NOMO-1 treated with DMSO at 0.1 percent for 48 hours (cell line): ENCODE data around the gene ZFP36L1.

ENCODE experiments used
- DNase-seq: peaks from one replicate; lab custom pipeline; 2025; ENCODE audit not compliant: unreplicated experiment; lab: John Stamatoyannopoulos, UW

Gene ZFP36L1

GRCh38 chr14:68816183-68816942 lies 23.5 kb upstream of the ZFP36L1 start:
- peak; percentile 86 for DNase-seq

- DNase-seq: no peak
Observed at GRCh38 chr14:68815298-68816182, 22.7 kb upstream of the ZFP36L1 start.

GRCh38 chr14:68814539-68815297 lies 21.9 kb upstream of the ZFP36L1 start:
- DNase-seq: peak; percentile 24

GRCh38 chr14:68814238-68814538 lies 21.3 kb upstream of the ZFP36L1 start:
- DNase-seq: no peak

GRCh38 chr14:68813318-68813838 lies 20.5 kb upstream of the ZFP36L1 start:
- DNase-seq: no peak

GRCh38 chr14:68811171-68811570 lies 18.3 kb upstream of the ZFP36L1 start:
- DNase-seq: no peak

GRCh38 chr14:68810173-68811153 lies 17.6 kb upstream of the ZFP36L1 start:
- DNase-seq: no peak

- no peak for DNase-seq
Observed at GRCh38 chr14:68809524-68809923, 16.7 kb upstream of the ZFP36L1 start.

- no peak for DNase-seq
Observed at GRCh38 chr14:68808696-68809480, 16.0 kb upstream of the ZFP36L1 start.

- DNase-seq: no peak
Observed at GRCh38 chr14:68807987-68808386, 15.1 kb upstream of the ZFP36L1 start.

GRCh38 chr14:68807148-68807600 lies 14.3 kb upstream of the ZFP36L1 start:
- DNase-seq: no peak

GRCh38 chr14:68806526-68807147 lies 13.8 kb upstream of the ZFP36L1 start:
- no peak for DNase-seq

GRCh38 chr14:68805414-68805813 lies 12.5 kb upstream of the ZFP36L1 start:
- no peak for DNase-seq

- no peak for DNase-seq
Observed at GRCh38 chr14:68801631-68802030, 8.8 kb upstream of the ZFP36L1 start.

- DNase-seq: no peak
Observed at GRCh38 chr14:68800953-68801352, 8.1 kb upstream of the ZFP36L1 start.

- no peak for DNase-seq
Observed at GRCh38 chr14:68800390-68800789, 7.5 kb upstream of the ZFP36L1 start.

- DNase-seq: no peak
Observed at GRCh38 chr14:68798621-68799020, 5.8 kb upstream of the ZFP36L1 start.

- DNase-seq: no peak
Observed at GRCh38 chr14:68797121-68797670, 4.3 kb upstream of the ZFP36L1 start.
